MM.1S (cell line): ENCODE data around the gene MARCHF10.

Source experiments
- DNase-seq: peaks from one replicate; pipeline ENCODE4 v3.0.0-alpha.2; 2015
- H2AFZ ChIP-seq: fragments of 300-600 bp; sonication (generic); 2 replicates; pipeline ENCODE4 v1.6.0; 2016; ENCODE audit warnings: antibody characterized with exemption, low read length
- H3F3A ChIP-seq: fragments of 300-600 bp; sonication (generic); 2 replicates; pipeline ENCODE4 v1.6.1; 2016; ENCODE audit warnings: mild to moderate bottlenecking, antibody characterized with exemption, low read length, moderate library complexity, mixed read lengths; ENCODE audit not compliant: insufficient read depth
- H3K27ac ChIP-seq: fragments of 300-600 bp; sonication (generic); 2 replicates; pipeline ENCODE4 v1.5.1; 2016; ENCODE audit warnings: mild to moderate bottlenecking, low read length
- H3K27me3 ChIP-seq: fragments of 300-600 bp; sonication (generic); replicated peaks from 2 replicates; pipeline ENCODE4 v1.6.0; 2016; ENCODE audit warnings: low read length; ENCODE audit not compliant: insufficient read depth
- H3K36me3 ChIP-seq: fragments of 300-600 bp; sonication (generic); replicated peaks from 2 replicates; pipeline ENCODE4 v1.6.1; 2016; ENCODE audit warnings: mild to moderate bottlenecking, low read length, mixed read lengths; ENCODE audit not compliant: insufficient read depth
- H3K4me1 ChIP-seq: fragments of 300-600 bp; sonication (generic); 2 replicates; pipeline ENCODE4 v1.6.1; 2016; ENCODE audit warnings: low read length, mixed read lengths
- H3K4me2 ChIP-seq: fragments of 300-600 bp; sonication (generic); 2 replicates; pipeline ENCODE4 v1.6.0; 2016; ENCODE audit warnings: low read depth, low read length
- H3K4me3 ChIP-seq: fragments of 300-600 bp; sonication (generic); 2 replicates; pipeline ENCODE4 v1.5.1; 2016; ENCODE audit warnings: low read length, mixed read lengths
- H3K79me2 ChIP-seq: fragments of 300-600 bp; sonication (generic); 2 replicates; pipeline ENCODE4 v1.6.1; 2016; ENCODE audit warnings: mixed run types, low read length, mixed read lengths
- H3K9ac ChIP-seq: fragments of 300-600 bp; sonication (generic); 2 replicates; pipeline ENCODE4 v1.6.1; 2016; ENCODE audit warnings: low read length, mixed read lengths
- H3K9me2 ChIP-seq: fragments of 300-600 bp; sonication (generic); replicated peaks from 2 replicates; pipeline ENCODE4 v1.6.1; 2016; ENCODE audit warnings: mild to moderate bottlenecking, low read length, mixed read lengths; ENCODE audit not compliant: insufficient read depth
- H3K9me3 ChIP-seq: fragments of 300-600 bp; sonication (generic); replicated peaks from 2 replicates; pipeline ENCODE4 v1.6.1; 2016; ENCODE audit warnings: mild to moderate bottlenecking, low read length, mixed read lengths; ENCODE audit not compliant: insufficient read depth
- H4K20me1 ChIP-seq: fragments of 300-600 bp; sonication (generic); 2 replicates; pipeline ENCODE4 v1.6.1; 2016; ENCODE audit warnings: mild to moderate bottlenecking, low read length, moderate library complexity, mixed read lengths; ENCODE audit not compliant: insufficient read depth
- EZH2 ChIP-seq: fragments of 300-600 bp; sonication (generic); optimal IDR thresholded peaks from 2 replicates; pipeline ENCODE3; 2017; ENCODE audit warnings: low read depth, mild to moderate bottlenecking, antibody characterized with exemption, low read length, mixed read lengths
- EZH2phosphoT487 ChIP-seq: fragments of 300-600 bp; sonication (generic); IDR thresholded peaks from 2 replicates; pipeline ENCODE4 v1.6.1; 2018; ENCODE audit warnings: antibody characterized with exemption, low read length
- TF ChIP-seq, protein P1 (sequence below): fragments of 300-600 bp; sonication (generic); IDR thresholded peaks from 2 replicates; pipeline ENCODE4 v1.5.1; 2016; ENCODE audit warnings: antibody characterized with exemption, low read length, mixed read lengths

MARCHF10 gene

DNA sequence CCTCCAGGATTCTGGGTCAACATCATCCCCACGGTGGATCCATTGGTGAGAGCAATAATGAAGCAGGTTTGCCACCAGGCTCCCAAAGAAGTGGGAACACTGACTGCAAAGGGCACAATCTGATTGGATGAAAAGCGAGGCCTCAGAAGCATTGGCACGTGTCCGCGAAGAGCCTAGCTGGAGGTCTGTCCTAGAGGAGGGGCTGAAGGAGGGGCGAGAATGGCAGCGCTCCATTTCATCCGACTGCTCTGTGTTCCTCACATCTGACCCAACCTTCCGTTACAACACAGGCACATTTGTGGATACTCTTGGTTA, 100.7 kb downstream of the MARCHF10 start:
- Histone ChIP-seq H3K9ac (no peak overlapping the region), H3K4me2 (no peak overlapping the region), H3K9me2 (no peaks in the 10 kb centered on the region), H3K9me3 (no peaks in the 10 kb centered on the region), H3K4me1 (peaks cover 11% of the 10 kb centered on the region), H3K79me2 (no peaks in the 10 kb centered on the region), H3K27ac (no peak overlapping the region), H3K27me3 (peaks cover 28% of the 10 kb centered on the region), H4K20me1 (no peaks in the 10 kb centered on the region), H3K4me3 (no peak overlapping the region), H2AFZ (no peak overlapping the region), H3K36me3 (no peaks in the 10 kb centered on the region), H3F3A (no peaks in the 10 kb centered on the region)
- no peak for DNase-seq
- TF ChIP-seq, protein P1, sequence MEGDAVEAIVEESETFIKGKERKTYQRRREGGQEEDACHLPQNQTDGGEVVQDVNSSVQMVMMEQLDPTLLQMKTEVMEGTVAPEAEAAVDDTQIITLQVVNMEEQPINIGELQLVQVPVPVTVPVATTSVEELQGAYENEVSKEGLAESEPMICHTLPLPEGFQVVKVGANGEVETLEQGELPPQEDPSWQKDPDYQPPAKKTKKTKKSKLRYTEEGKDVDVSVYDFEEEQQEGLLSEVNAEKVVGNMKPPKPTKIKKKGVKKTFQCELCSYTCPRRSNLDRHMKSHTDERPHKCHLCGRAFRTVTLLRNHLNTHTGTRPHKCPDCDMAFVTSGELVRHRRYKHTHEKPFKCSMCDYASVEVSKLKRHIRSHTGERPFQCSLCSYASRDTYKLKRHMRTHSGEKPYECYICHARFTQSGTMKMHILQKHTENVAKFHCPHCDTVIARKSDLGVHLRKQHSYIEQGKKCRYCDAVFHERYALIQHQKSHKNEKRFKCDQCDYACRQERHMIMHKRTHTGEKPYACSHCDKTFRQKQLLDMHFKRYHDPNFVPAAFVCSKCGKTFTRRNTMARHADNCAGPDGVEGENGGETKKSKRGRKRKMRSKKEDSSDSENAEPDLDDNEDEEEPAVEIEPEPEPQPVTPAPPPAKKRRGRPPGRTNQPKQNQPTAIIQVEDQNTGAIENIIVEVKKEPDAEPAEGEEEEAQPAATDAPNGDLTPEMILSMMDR: no peak
- no peak for TF ChIP-seq EZH2phosphoT487
- TF ChIP-seq EZH2: no peak

- Histone ChIP-seq H3K9me3 (no peaks in the 10 kb centered on the region), H3K4me1 (peaks cover 11% of the 10 kb centered on the region), H3K4me3 (no peak overlapping the region), H3K9ac (no peak overlapping the region), H3K9me2 (no peaks in the 10 kb centered on the region), H3K36me3 (no peaks in the 10 kb centered on the region), H3K27ac (no peak overlapping the region), H4K20me1 (no peaks in the 10 kb centered on the region), H3K4me2 (no peak overlapping the region), H3K79me2 (no peaks in the 10 kb centered on the region), H3K27me3 (peaks cover 28% of the 10 kb centered on the region), H3F3A (no peaks in the 10 kb centered on the region), H2AFZ (no peak overlapping the region)
- TF ChIP-seq EZH2phosphoT487 (no peak), EZH2 (no peak)
- TF ChIP-seq, protein P1: no peak
- DNase-seq: no peak
Measured at GRCh38 chr17:62706598-62707424, 101.3 kb downstream of the MARCHF10 start.

- no peak overlapping the region for H2AFZ ChIP-seq
- no peak overlapping the region for H3K9ac ChIP-seq
- H3K79me2 ChIP-seq: no peaks in the 10 kb centered on the region
- no peak overlapping the region for H3K27ac ChIP-seq
- H3K4me1 ChIP-seq: peaks cover 19% of the 10 kb centered on the region
- H3K9me2 ChIP-seq: no peaks in the 10 kb centered on the region
- H3K4me3 ChIP-seq: no peak overlapping the region
- TF ChIP-seq, protein P1: no peak
- TF ChIP-seq EZH2 (no peak), EZH2phosphoT487 (no peak)
- no peaks in the 10 kb centered on the region for H3K36me3 ChIP-seq
- H3K4me2 ChIP-seq: no peak overlapping the region
- H3K9me3 ChIP-seq: no peaks in the 10 kb centered on the region
- H4K20me1 ChIP-seq: no peaks in the 10 kb centered on the region
- no peaks in the 10 kb centered on the region for H3F3A ChIP-seq
- no peak for DNase-seq
- peaks cover 28% of the 10 kb centered on the region for H3K27me3 ChIP-seq
Measured at GRCh38 chr17:62705778-62706597, 102.1 kb downstream of the MARCHF10 start.
